SK-N-SH (cell line): ENCODE measurements around the gene DGKD.

ENCODE experiments used
- EZH2phosphoT487 ChIP-seq: fragments of 200-600 bp; sonication (generic); IDR thresholded peaks from 2 replicates; pipeline ENCODE4 v1.6.1; 2017; ENCODE audit warnings: low read depth, mixed run types, mild to moderate bottlenecking, antibody characterized with exemption, moderate library complexity, borderline replicate concordance
- TF ChIP-seq, protein P1 (sequence below): IDR thresholded peaks from 2 replicates; pipeline ENCODE4 v1.6.1; 2012; ENCODE audit warnings: mild to moderate bottlenecking, low read depth, low read length, moderate library complexity

DNA sequence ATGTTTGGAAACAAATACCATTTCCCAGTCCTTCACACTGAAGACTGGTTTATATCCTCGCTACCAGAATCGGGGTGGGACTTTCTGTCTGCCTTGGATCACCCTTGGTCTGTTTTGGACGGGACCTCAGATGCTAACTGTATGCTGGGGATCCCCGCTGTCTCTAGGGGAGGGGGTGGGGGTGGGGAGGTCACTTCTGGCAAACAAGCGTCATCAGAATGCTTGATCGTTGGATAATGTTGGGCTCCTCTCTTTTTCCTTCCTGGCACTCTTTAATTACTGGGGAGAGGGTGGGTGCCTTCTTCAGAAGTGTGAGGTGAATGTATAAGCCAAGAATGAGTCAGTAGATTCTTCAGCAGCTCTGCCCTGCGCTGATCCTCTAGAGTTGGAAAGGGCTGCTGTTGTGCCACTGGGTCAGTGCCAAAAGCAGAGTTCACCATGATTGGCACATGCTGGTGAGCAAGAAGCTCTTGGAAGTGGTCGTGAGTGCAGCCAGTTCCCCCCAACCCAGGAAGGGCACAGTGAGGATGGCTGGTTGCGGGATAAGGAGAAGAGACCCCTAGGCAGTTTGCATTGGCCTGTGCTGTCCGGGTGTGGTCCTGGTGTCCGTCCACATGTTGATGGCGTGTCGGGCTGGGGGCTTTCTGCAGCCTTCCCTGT is 32.2 kb downstream of the DGKD start:
- TF ChIP-seq EZH2phosphoT487 = no peak
- TF ChIP-seq, protein P1, sequence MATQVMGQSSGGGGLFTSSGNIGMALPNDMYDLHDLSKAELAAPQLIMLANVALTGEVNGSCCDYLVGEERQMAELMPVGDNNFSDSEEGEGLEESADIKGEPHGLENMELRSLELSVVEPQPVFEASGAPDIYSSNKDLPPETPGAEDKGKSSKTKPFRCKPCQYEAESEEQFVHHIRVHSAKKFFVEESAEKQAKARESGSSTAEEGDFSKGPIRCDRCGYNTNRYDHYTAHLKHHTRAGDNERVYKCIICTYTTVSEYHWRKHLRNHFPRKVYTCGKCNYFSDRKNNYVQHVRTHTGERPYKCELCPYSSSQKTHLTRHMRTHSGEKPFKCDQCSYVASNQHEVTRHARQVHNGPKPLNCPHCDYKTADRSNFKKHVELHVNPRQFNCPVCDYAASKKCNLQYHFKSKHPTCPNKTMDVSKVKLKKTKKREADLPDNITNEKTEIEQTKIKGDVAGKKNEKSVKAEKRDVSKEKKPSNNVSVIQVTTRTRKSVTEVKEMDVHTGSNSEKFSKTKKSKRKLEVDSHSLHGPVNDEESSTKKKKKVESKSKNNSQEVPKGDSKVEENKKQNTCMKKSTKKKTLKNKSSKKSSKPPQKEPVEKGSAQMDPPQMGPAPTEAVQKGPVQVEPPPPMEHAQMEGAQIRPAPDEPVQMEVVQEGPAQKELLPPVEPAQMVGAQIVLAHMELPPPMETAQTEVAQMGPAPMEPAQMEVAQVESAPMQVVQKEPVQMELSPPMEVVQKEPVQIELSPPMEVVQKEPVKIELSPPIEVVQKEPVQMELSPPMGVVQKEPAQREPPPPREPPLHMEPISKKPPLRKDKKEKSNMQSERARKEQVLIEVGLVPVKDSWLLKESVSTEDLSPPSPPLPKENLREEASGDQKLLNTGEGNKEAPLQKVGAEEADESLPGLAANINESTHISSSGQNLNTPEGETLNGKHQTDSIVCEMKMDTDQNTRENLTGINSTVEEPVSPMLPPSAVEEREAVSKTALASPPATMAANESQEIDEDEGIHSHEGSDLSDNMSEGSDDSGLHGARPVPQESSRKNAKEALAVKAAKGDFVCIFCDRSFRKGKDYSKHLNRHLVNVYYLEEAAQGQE = no peak
